Hepatocyte (in vitro differentiated cells): ENCODE measurements around the gene MORN4.

Experiments used
- CTCF ChIP-seq: fragments of 200-600 bp; sonication (generic); IDR thresholded peaks from 2 replicates; pipeline ENCODE4 v1.5.1; 2016; ENCODE audit warnings: antibody characterized with exemption, mild to moderate bottlenecking; ENCODE audit not compliant: poor library complexity
- EZH2 ChIP-seq: fragments of 200-600 bp; sonication (generic); IDR thresholded peaks from 2 replicates; pipeline ENCODE4 v1.6.1; 2016; ENCODE audit warnings: antibody characterized with exemption, mild to moderate bottlenecking, borderline replicate concordance
- EZH2phosphoT487 ChIP-seq: fragments of 200-600 bp; sonication (generic); IDR thresholded peaks from one replicate; pipeline ENCODE4 v1.6.1; 2018; ENCODE audit warnings: antibody characterized with exemption, mild to moderate bottlenecking, low read depth, moderate library complexity; ENCODE audit not compliant: unreplicated experiment, severe bottlenecking

GRCh38 chr10:97577701-97578100, 55.6 kb downstream of the MORN4 start:
- TF ChIP-seq CTCF (no peak), EZH2 (no peak), EZH2phosphoT487 (no peak)
